ENCODE measurements around the gene CHKB.
"Not testable (repeated sequence)": the region's sequence is repeated elsewhere in the genome, so short reads cannot be mapped to it uniquely, and the experiment has no call there.

Gene CHKB, protein sequence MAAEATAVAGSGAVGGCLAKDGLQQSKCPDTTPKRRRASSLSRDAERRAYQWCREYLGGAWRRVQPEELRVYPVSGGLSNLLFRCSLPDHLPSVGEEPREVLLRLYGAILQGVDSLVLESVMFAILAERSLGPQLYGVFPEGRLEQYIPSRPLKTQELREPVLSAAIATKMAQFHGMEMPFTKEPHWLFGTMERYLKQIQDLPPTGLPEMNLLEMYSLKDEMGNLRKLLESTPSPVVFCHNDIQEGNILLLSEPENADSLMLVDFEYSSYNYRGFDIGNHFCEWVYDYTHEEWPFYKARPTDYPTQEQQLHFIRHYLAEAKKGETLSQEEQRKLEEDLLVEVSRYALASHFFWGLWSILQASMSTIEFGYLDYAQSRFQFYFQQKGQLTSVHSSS

DNA sequence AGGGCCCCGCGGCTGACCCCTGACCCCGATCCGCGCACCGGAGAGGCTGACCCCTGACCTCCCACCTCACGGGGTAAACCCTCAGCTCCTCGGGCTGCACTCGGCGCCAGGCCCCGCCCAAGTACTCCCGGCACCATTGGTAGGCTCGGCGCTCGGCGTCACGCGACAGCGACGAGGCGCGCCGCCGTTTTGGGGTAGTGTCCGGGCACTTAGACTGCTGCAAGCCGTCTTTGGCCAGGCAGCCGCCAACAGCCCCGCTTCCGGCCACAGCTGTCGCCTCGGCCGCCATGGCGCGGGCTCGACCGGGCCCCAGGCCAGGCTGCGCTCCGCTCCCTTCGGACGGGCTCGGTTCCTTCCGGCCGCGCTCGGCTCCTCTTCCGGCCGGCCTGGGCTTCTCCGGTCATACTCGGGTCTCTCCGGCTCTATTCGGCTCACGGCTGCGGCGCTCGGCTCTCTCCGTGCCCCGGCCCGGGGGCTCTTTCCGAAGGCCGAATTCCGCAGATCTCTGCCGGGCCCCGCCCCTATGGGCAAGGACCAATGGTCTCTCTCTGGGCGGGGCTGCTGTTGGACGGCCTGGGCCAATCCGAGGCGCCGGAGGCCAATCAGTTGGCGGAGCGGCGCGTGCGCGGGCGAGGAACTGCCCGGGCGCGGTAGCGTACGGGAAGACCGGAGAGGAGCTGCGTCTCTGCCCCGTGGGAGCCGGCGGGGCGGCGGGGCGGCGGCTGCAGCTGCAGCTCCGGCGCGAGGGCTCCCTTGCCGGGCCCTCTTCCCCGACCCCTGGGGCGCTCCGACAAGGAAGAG is at the start of gene CHKB:
CHKB (minus strand) TSS at position 357 of the 801 bp plus-strand sequence; CDS start at position 289, 68 bp downstream.
- DNase-seq (ENCODE audit: insufficient read length, low spot score) (peak; percentile 99), FAIRE-seq (peak; percentile 98)

DNA sequence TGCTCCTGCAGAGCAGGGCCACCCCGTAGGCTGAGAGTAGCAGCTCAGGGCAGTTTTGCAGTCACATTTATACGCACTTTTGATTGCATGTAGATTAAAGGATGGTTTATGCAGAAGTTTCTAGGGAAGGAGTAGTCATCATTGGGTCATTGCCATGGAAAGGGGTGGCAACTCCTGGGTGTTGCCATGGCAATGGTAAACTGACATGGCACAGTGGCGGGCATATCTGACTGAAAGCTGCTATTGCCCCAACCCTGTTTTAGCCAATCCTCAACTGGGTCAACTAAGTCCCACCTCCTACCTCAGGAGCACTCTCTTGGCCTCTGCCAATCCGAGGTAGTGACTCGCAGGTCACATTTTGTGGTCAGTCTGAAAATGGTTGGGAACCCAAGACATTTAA is 47.7 kb upstream of the CHKB start:
- DNase-seq (ENCODE audit: insufficient read length, low spot score) (no peak), FAIRE-seq (no peak)

DNA sequence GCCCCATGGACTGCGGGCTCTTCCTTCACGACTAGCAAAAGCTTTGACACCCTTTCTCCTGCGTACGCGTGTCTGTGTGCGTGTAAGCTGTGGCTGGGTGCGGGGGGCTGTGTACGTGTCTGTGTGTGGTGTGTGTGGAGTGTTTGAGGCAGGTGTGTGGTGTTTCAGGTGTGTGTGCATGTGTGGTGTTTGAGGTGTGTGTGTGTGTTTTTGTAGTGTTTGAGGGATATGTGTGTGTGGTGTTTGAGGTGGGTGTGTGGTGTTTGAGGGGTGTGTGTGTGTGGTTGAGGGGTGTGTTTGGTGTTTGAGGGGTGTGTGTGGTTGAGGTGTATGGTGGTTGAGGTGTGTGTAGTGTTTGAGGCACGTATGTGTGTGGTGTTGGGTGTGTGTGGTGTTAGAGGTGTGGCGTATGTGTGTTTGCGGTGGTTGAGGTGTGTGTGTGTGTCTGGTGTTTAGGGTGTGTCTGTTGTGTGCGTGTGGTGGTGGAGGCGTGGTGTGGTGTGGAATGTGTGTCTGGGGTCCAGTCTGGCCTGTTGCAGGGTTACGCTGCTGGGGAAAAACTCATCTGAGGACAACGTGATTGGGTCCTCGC is 46.0 kb upstream of the CHKB start:
- FAIRE-seq (peak; percentile 89), DNase-seq (ENCODE audit: insufficient read length, low spot score) (no peak)

DNA sequence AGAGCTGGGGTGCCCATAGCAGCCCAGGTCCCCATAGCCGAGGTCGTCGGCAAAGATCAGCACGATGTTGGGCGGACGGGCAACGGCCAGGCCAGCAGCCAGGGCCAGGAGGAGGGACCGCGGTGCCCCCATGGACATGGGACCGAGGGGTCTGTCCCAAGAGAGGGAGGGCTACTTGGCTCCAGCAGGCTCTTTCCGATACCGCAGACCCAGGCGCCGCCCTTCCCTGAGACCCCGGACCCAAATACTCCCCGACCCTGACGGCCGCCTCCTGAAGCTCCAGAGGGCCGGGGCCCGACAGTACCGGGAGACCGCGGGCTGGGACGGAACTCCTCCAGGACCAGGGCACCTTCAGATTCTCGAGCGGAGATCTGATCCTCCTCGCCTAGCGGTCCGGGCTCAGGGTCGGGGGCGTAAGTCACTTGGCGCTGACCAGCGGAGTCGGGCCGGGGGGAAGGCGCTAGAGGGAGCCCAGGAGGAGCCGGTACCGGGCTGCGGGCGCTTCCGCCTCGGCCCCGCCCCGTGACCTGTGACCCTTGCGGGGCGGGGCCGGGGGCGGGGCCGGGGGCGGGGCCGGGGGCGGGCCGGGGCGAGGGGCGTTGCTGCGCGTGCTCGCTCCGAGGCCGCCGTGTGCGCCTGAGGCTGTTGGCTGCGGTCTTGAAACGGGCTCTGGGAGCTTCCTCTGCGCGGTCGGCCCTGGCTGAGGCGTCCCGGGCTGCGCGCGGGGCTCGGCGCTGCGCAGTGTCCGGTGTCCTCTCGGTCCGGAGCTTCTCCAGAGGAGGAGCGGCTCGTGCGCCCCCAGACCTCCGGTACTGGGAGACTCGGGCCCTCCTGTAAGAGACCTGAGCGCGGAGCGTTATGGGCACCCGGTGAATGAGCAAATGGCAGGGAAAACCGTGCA is 45.2 kb upstream of the CHKB start, which contains the start of gene ARSA:
ARSA (minus strand) TSS at position 511 of the 901 bp plus-strand sequence; CDS start at position 138, 373 bp downstream.
- peak; percentile 79 for DNase-seq (ENCODE audit: insufficient read length, low spot score)
- FAIRE-seq: peak; percentile 68

DNA sequence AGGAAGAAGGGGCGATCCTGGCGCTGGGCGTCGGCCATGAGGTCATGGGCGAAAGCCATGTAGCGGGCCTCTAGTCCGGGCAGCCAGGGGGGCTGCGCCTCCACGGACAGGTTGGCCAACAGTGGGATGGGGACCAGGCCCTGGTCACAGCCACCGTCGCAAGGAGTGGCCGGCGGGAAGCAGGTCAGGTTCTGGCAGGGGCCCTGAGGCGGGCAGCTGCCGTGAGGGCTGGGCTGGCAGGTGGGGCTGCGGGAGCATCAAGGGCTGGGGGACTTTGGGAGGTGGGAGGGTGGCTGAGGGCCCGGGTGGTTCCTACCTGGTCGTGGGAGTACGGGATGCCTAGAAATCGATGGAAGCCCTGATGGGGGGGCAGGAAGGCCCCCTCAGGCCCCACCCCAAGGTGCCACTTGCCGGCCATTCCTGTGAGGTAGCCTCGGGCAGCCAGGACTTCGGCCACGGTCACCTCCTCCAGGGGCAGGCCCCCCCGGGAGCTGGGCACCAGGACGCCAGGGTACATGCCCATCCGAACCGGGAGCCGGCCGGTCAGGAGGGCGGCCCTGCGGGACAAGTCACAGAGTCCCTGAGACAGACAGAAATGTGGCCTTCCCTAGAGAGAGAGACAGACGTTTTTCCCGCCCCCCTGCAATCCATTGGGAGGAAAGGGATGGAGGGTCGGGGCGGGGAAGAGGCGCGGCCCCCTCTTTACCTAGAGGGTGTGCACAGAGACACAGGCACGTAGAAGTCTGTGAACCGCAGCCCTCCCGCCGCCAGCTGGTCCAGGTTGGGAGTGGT is 44.4 kb upstream of the CHKB start:
- DNase-seq (ENCODE audit: insufficient read length, low spot score) (no peak), FAIRE-seq (no peak)

DNA sequence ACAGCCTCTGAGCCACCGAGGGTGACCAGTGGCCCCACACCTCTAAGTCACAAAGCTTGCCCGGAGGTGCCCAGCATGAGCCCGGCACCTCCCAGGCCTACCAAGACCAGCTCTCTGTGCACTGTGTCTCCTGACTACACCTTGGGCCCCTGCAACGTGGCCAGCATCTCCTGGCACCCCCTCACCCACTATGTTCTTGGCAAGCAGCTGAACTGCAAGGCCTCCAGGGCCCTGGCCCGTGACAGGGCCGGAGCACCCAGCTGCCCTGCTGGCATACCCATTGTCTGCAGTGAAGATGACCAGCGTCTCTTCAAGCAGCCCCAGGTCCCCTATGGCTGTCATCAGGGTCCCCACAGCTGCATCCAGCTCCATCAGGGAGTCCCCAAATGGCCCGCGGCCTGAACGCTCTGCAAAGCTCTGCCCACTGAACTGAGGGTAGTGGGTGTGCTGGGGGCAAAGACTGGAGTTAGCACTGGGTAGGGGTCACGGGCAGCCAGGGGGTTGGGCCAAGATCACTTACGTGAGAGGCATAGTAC is 43.7 kb upstream of the CHKB start:
- no peak for DNase-seq (ENCODE audit: insufficient read length, low spot score)
- FAIRE-seq: no peak

DNA sequence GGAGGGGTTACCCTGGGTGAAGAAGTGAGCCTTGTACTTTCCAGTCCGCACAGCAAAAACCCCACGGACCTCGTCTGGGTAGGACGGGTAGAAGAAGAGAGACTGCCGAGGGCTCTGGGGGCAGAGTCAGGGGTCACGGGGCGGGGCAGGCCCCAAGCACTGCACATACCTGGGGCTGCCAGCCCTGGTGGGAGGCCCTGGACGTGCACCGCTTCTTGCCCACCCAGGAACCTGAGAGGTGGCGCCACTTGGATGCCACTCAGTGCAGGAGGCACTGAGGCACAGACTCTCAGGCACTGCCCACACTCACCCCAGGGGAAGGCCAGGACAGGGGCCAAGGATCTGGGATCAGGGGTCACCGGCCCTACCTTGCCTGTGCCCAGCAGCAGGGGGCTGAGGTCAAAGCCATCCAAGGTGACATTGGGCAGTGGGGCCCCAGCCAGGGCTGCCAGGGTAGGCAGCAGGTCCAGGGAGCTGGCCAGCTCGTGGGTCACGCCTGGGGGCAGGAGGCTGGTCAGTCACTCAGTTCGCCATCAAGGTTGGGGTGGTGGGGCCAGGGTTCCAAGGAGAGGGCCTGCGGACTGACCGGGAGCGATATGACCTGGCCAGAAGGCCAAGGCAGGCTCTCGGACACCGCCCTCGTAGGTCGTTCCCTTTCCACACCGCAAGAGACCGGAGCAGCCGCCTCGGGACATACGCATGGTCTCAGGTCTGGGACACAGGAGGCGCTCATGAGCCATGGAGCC is 43.1 kb upstream of the CHKB start:
- DNase-seq (ENCODE audit: insufficient read length, low spot score): no peak
- no peak for FAIRE-seq

DNA sequence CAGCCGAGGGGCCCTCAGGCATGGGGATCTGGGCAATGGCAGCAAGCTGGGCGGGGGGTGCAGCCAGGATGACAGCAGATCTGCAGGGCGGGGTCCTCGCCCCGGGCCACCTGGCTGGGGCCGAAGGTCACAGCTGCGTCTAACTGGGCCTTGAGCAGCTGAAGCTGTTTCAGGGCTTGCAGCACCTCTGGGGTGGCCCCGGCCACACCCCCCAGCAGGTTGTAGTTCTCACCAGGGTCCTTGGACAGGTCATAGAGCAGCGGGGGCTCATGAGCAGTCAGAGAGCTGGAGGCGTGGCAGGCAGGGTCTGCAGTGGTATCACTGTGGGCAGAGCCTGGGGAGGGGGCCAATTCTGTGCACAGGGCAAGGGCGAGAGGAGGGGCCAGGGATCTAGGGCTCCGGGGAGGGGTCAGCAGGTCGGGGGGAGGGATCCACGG is 42.5 kb upstream of the CHKB start:
- FAIRE-seq: no peak
- no peak for DNase-seq (ENCODE audit: insufficient read length, low spot score)

DNA sequence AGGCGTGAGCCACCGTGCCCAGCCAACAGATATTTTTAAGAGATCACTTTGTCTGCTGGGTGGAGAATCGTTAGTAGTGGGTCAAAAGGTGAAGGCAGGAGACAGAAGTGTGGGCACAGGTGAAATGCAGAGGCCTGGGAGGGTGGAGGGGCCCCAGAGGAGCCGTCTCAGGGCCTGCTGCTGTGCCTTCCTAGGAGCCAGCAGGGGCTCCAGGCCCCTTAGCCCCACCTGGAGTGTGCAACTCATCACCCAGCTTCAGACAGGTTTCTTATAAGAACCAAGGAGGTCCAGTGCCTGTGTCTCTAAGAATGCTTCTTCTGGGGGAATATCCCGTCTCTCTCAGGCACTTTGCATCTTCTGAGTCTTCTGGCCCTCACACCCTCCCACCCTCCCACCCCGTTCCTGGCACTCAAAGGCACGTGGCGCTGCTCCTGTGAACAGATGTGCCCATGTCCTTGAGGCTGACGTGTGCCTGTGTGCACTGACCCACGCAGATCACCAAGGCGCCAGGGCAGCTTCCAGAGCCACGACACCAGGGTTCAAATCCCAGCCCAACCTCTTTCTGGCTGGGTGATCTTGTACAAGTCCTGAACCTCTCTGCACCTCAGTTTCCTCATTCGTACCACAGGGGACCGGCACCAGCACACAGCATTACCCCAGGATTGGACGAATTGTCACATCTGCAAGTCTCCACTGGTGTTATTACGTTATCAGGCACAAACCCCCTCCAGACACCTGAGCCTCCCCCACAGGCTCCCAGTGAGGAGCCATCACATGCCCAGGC is 41.9 kb upstream of the CHKB start:
- DNase-seq (ENCODE audit: insufficient read length, low spot score) (no peak), FAIRE-seq (no peak)

DNA sequence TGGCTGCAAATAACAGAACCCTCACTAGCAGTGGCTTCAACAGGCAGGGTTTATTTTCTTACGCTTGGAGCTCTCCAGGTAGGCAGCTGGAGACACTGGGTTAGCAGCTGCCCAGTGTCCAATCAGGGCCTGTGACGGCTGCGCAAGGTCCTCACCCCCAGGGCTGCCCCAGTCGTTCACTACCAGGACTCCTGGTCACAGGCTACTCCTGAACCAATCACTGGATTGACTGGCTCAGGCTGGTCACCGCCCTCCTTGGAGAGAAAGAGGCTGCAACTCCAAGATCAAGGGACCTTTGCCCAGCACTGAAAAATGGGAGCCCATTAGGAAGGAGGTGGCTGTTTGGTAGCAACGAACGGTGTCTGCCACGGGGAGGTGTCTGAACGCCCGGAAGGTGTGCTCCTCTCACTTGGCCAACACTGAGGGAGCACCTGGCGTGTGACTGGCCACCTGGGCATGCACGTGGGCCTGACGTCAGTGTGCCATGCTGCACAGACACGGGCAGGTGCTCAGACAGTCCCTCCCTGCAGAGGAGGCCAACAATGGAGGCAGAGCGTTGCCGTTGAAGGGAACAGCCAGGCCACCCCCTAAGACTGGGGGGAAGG is 40.2 kb upstream of the CHKB start:
- DNase-seq (ENCODE audit: insufficient read length, low spot score): no peak

DNA sequence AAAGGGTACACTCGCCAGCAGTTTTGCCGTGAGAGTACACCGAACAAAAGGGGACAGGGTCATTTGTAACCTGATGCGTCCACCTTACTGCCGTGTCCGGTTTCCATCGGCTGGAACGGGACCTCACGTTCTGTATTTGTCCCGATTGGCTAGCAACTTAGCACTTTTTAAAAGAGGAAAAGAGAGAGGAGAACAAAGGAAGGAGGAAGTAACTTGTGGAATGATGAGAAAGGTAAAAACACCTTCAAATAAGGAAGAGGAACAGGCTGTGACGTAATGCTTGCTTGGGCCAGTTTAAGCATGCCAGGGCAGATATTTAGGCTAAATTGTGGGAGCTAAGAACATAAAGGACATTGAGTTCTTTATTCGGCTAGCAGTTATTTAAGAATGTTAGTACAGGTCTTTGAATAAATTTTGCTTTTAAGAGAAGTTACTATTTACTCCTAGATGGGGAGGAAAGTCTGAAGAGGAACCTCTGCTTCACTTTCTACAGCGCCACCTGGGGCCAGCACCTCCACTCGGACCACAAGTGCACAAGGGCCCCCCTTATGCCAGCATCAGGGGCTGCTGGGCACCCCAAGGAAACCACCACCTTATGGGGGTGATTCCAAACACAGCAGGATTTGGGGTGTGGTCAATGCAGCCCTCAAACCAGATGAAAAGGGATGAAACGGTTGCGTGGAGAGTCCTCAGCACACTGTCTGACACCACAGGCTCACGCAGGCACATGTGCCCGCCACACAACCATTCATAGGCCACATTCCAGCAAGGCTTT is 39.5 kb upstream of the CHKB start:
- FAIRE-seq: peak; percentile 86
- DNase-seq (ENCODE audit: insufficient read length, low spot score): no peak

More for the DNA sequence above, 40.2 kb upstream of the CHKB start:
- FAIRE-seq: no peak

DNA sequence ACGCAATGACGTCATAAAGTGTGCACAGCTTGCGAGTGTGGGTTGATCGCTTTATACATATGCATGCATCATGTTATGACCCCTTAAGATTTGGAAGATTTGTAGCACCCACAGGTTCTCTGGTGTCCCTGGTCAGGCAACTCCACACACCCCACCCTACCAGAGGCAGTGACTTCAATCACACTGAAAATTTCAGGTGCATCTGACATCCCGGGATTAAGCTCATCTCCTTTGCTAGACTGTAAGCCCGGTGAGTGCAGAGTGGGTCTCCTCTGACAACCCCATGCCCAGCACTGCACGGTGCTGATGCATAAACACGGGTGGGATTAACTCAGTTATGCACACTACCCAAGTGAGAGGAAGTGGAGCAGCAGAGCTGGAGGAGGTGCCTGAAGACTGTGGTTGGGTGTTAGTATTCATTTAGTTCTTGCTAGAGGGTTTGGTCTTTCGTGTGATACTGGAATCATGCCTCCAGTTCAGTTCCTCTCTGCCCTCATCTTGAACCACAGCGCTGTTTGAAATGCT is 38.8 kb upstream of the CHKB start:
- FAIRE-seq: peak; percentile 97
- no peak for DNase-seq (ENCODE audit: insufficient read length, low spot score)

DNA sequence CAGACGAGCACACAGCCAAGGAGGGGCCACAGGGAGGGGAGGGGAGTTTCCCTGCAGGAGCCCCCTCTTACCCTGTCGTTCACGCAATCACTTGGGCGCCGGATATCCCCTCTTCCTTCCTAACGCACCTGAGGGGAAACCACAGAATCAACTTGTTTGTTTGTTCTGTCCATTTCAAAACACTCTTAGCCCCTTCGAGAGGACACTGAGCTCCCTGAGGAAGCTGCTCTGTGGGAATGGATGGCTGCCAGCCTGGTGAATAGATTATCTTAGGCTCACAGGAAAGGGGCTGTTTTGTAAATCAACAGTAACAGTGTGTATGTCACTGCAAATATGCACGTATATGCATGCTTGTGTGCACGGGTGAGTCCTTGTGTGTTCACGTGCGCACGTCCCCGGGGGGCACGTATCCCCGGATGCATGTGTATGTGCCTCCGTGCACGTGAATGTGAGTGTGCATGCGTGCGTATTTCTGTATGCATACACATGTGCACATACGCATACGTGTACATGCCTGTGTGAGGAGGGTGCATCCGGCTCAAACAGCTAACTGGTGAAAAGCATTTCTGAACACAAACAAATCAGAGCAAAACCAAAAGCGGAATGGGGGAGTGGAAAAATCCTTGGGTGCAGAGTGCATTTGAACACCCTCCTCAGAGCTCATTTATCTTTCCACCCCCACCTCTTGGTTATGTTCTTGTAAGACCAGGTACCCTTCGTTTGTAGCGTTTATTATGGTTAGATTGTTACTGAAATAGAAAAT is 38.1 kb upstream of the CHKB start:
- DNase-seq (ENCODE audit: insufficient read length, low spot score) (no peak), FAIRE-seq (no peak)

DNA sequence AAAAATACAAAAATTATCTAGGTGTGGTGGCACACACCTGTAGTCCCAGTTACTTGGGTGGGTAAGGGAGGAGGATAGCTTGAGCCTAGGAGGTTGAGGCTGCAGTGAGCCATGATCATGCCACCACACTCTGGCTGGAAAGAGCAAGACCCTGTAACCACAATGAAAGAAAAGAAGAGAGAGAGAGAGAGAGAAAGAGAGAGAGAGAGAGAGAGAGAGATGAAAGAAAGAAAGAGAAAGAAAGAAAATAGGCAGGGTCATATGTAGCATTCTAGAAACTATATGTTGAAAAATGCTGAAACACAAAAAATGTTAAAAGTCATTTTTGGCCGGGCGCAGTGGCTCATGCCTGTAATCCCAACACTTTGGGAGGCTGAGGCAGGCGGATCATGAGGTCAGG is 31.6 kb upstream of the CHKB start:
- not testable (repeated sequence) for DNase-seq (ENCODE audit: insufficient read length, low spot score); FAIRE-seq

DNA sequence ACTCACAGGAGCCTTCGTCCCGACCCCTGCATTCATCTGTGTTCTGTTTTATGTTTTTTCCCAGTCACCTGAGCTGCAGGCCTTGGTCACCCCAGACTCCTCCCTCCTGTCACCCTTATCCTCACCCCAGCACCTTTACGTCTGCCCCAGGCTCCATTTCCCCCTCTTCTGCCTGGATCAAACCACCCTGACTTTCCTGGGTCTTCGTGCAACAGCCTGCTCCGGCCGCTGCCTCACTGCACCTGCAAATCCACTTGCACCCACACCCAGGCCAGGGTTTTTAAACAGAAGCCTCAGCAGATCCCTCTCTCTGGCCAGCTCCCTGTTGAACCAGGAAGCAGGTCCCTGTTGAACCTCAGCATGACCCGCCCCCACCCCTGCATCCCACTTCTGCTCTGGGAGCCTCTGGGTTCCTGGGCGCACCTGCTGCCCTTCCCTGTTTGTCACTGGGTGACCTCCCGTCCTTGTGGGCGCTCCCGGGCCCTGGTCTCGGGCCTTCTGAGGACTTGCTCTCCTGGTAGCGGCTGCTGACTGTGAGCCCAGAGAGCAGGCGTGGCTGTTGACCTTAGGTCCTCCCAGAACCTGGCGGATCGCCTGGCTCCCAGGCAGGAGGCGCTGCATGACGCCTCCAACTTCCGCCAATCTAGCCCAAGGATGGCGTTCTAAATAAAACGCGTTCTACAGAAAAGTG is 30.8 kb upstream of the CHKB start:
- DNase-seq (ENCODE audit: insufficient read length, low spot score) (no peak), FAIRE-seq (no peak)
